Gastrocnemius medialis (tissue), 4 donors: Measurements from ENCODE around the gene PRLH. TPM values are rescaled to one million over a fixed set of nuclear protein-coding genes. Genes with fewer than 3 reads are reported as not detected.

Source experiments
- ATAC-seq, 2 donors: fragments of 150-250 bp; one replicate each; pipeline ENCODE4 v1.9.1; 2016
- DNase-seq, 2 donors: peaks; one replicate each; pipeline ENCODE4 v3.0.0-alpha.2; 2019
- H3K27ac ChIP-seq, 4 donors: fragments of 200-600 bp; sonication (generic); 1 replicate in 1 of 4; 2 replicates in 3 of 4; pipeline ENCODE4 v1.5.1; 2016 to 2018; ENCODE audit warnings: mild to moderate bottlenecking in 2 of 4, moderate library complexity in 1 of 4
- H3K27me3 ChIP-seq, 3 donors: fragments of 200-600 bp; sonication (generic) in 2 of 3; 1 replicate in 1 of 3; 2 replicates in 2 of 3; pipeline versions ENCODE4 v1.5.1 to v1.6.0; 2016 to 2019; ENCODE audit warnings: mild to moderate bottlenecking in 1 of 3, moderate library complexity in 1 of 3
- H3K36me3 ChIP-seq, 2 donors: fragments of 200-600 bp; sonication (generic) in 1 of 2; one replicate each; pipeline ENCODE4 v1.5.1; 2017 to 2018
- H3K4me1 ChIP-seq, 2 donors: fragments of 200-600 bp; sonication (generic) in 1 of 2; one replicate each; pipeline ENCODE4 v1.5.1; 2016 to 2017; ENCODE audit warnings: mild to moderate bottlenecking in 2 of 2
- H3K4me3 ChIP-seq, 4 donors: fragments of 200-600 bp; sonication (generic) in 3 of 4; 1 replicate in 1 of 4; 2 replicates in 3 of 4; pipeline ENCODE4 v1.5.1; 2016 to 2019; ENCODE audit warnings: mild to moderate bottlenecking in 2 of 4
- H3K9me3 ChIP-seq, 3 donors: fragments of 200-600 bp; sonication (generic) in 2 of 3; 1 replicate in 1 of 3; 2 replicates in 2 of 3; pipeline ENCODE4 v1.5.1; 2016 to 2019
- CTCF ChIP-seq, 5 experiments: fragments of 450-650 bp in 3 of 5; fragments of 200-600 bp in 2 of 5; sonication (generic) in 2 of 5; IDR thresholded peaks in 4 of 5; conservative IDR thresholded peaks in 1 of 5; 1 replicate in 4 of 5; 2 replicates in 1 of 5; pipeline ENCODE4 v1.5.1; 2016 to 2019; ENCODE audit warnings: antibody characterized with exemption in 5 of 5, mild to moderate bottlenecking in 3 of 5, moderate library complexity in 3 of 5
- POLR2A ChIP-seq, 2 donors: fragments of 450-650 bp; IDR thresholded peaks; one replicate each; pipeline ENCODE4 v1.6.1; 2017; ENCODE audit warnings: antibody characterized with exemption in 2 of 2, mild to moderate bottlenecking in 2 of 2, moderate library complexity in 2 of 2
- in situ Hi-C, 4 donors: fragments of 200-750 bp; cut with MboI; loops; one replicate each; pipeline versions ENCODE4 v1.15.0 to v1.8.0; 2017; ENCODE audit warnings: low sequenced_read_pairs in 4 of 4
- intact Hi-C: fragments of 100-400 bp; cut with DNase I; formaldehyde crosslinking; loops from one replicate; pipeline ENCODE4 v1.15.1; 2023; ENCODE audit warnings: low total_unique reads
- total RNA-seq, 4 donors: library from RNA; depleted of rRNA; stranded (reverse); fragments of >200 nt; gene quantifications; one replicate each; pipeline versions ENCODE4 v1.1.0 to v1.2.3, GENCODE V29; 2016

Gene PRLH
- total RNA-seq, 4 donors from 2014 or later, result not detected

DNA sequence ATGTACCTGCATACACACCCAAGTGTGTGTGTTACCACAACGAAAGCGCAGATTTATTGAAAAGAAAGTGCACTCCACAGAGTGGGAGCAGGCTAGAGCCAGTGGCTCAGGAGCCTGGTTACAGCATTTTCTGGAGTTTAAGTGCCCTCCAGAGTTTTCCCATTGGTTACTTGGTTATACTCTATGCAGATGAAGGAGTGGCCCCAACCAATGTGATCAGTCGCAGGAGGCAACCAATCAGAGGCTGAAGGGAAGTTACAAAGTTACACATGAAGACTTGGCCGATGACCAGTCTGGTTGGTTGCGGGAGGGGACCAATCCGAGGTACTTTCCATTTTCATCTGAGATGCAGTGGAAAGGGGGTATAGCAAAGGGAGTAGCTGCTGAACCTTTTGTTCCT is 13.5 kb upstream of the PRLH start:
- no peak for TF ChIP-seq POLR2A (IDR thresholded peaks at IDR 0.05)
- TF ChIP-seq CTCF (IDR thresholded peaks at IDR 0.05 in 4 of 5, conservative IDR thresholded peaks at IDR 0.05 in 1 of 5), result no peak
- H3K27me3 ChIP-seq, result no peaks in the 10 kb centered on the region
- peaks cover 0 to 4% (median 0%) of the 10 kb centered on the region in 3 donors for H3K9me3 ChIP-seq
- H3K36me3 ChIP-seq, result no peaks in the 10 kb centered on the region
- no peak for ATAC-seq
- H3K4me3 ChIP-seq, result no peak overlapping the region
- no peaks in the 10 kb centered on the region for H3K4me1 ChIP-seq
- H3K27ac ChIP-seq, result no peak overlapping the region
- DNase-seq, result no peak
- intact Hi-C loops, result no loop called here
- in situ Hi-C loops, result no loop called here

GRCh38 chr2:237553948-237554347 is 12.4 kb upstream of the PRLH start:
- intact Hi-C loops, result no loop called here
- DNase-seq, result no peak

GRCh38 chr2:237555560-237555959 is 10.8 kb upstream of the PRLH start:
- peaks cover 12 to 14% of the 10 kb centered on the region in 2 donors for H3K4me1 ChIP-seq
- ATAC-seq (no peak), DNase-seq (no peak)
- H3K36me3 ChIP-seq, result no peaks in the 10 kb centered on the region
- peaks cover 0 to 4% (median 0%) of the 10 kb centered on the region in 3 donors for H3K9me3 ChIP-seq
- H3K4me3 ChIP-seq, result no peak overlapping the region
- TF ChIP-seq POLR2A (IDR thresholded peaks at IDR 0.05), result no peak
- H3K27ac ChIP-seq, result no peak overlapping the region
- intact Hi-C loops (no loop called here), in situ Hi-C loops (no loop called here)
- H3K27me3 ChIP-seq, result no peaks in the 10 kb centered on the region

More at GRCh38 chr2:237553948-237554347, 12.4 kb upstream of the PRLH start:
- peaks cover 0 to 4% (median 0%) of the 10 kb centered on the region in 3 donors for H3K9me3 ChIP-seq
- no peaks in the 10 kb centered on the region for H3K36me3 ChIP-seq
- H3K27me3 ChIP-seq, result no peaks in the 10 kb centered on the region
- ATAC-seq, result no peak
- in situ Hi-C loops, result no loop called here
- no peak overlapping the region for H3K4me3 ChIP-seq
- H3K27ac ChIP-seq, result no peak overlapping the region
- peaks cover 5 to 6% of the 10 kb centered on the region in 2 donors for H3K4me1 ChIP-seq
- TF ChIP-seq CTCF (IDR thresholded peaks at IDR 0.05 in 4 of 5, conservative IDR thresholded peaks at IDR 0.05 in 1 of 5) (no peak), POLR2A (IDR thresholded peaks at IDR 0.05) (no peak)

- no peaks in the 10 kb centered on the region for H3K36me3 ChIP-seq
- TF ChIP-seq CTCF (IDR thresholded peaks at IDR 0.05 in 4 of 5, conservative IDR thresholded peaks at IDR 0.05 in 1 of 5), result no peak
- no peak for TF ChIP-seq POLR2A (IDR thresholded peaks at IDR 0.05)
- H3K9me3 ChIP-seq, result peaks cover 0 to 4% (median 0%) of the 10 kb centered on the region in 3 donors
- peaks cover 12 to 14% of the 10 kb centered on the region in 2 donors for H3K4me1 ChIP-seq
- ATAC-seq (no peak), DNase-seq (no peak)
- in situ Hi-C loops, result no loop called here
- H3K27me3 ChIP-seq, result no peaks in the 10 kb centered on the region
- H3K4me3 ChIP-seq, result no peak overlapping the region
- intact Hi-C loops, result no loop called here
- no peak overlapping the region for H3K27ac ChIP-seq
Observed at GRCh38 chr2:237556773-237557632, 9.4 kb upstream of the PRLH start.

- TF ChIP-seq POLR2A (IDR thresholded peaks at IDR 0.05), result no peak
- no peak for TF ChIP-seq CTCF (IDR thresholded peaks at IDR 0.05 in 4 of 5, conservative IDR thresholded peaks at IDR 0.05 in 1 of 5)
Observed at GRCh38 chr2:237557633-237558015, 8.8 kb upstream of the PRLH start.

More at GRCh38 chr2:237557633-237558015, 8.8 kb upstream of the PRLH start:
- no peak for DNase-seq
- intact Hi-C loops (no loop called here), in situ Hi-C loops (no loop called here)
- H3K27me3 ChIP-seq, result no peaks in the 10 kb centered on the region
- H3K4me1 ChIP-seq, result peaks cover 12 to 14% of the 10 kb centered on the region in 2 donors
- no peak overlapping the region for H3K27ac ChIP-seq
- peaks cover 0 to 4% (median 0%) of the 10 kb centered on the region in 3 donors for H3K9me3 ChIP-seq
- no peaks in the 10 kb centered on the region for H3K36me3 ChIP-seq
- ATAC-seq, result no peak
- H3K4me3 ChIP-seq, result no peak overlapping the region
